ENCODE data around the gene TMEM39B. TPM values are rescaled to one million over a fixed set of nuclear protein-coding genes. Genes with fewer than 3 reads are reported as not detected.
A peak's percentile ranks its signal among the peaks of the same experiment; 100 is the strongest.

TMEM39B gene
- total and polyA plus RNA-seq, 2 of the 4 experiments (the other 2 are of a cell fraction) = 6.5 to 28.7 TPM

DNA sequence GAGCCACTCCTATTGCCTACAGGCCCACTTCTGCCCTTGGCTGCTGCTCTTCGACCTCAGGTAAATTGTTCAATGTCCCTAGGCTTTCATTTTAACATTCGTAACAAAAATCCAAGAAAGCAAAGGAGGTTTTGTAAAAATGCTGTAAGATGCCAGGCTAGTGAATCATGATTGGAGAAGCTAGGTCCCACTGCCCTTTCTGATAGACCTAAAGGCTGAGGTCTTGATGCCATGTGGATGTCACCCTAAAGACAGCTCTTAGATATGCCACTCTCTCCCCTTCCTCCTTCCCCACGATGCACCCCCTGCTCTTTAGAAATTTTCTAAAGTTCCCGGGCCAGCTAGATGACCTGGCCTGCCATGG lies 9.9 kb upstream of the TMEM39B start:
- DNase-seq (peak; percentile 23), ATAC-seq (ENCODE audit: low read depth) (peak; percentile 18)
- peak overlapping the region; percentile 60; the same call in 1 of the 2 replicates for H3K23ac ChIP-seq (ENCODE audit: low read depth, low read length)
- POLR2A ChIA-PET (ENCODE audit: unreplicated experiment) = interaction anchor here (0.6 to 1.0 kb wide), 3 partner anchors 9 to 161 kb away, joined by 3 to 6 read pairs (median 3); no protein-coding TSS in a partner anchor
- H2BK20ac ChIP-seq (ENCODE audit: low read depth, low read length) = peak overlapping the region; percentile 24; the same call in 1 of the 2 replicates
- WGBS, 2 experiments (ENCODE audit: extremely low coverage in 2 of 2, insufficient read length in 1 of 2) = no CpG with 5 or more reads among the region's 4 CpGs
- H3K9me3 ChIP-seq (ENCODE audit: control insufficient read depth, insufficient read depth, low read length) = no peaks in the 10 kb centered on the region
- peaks cover 6 to 55% of the 10 kb centered on the region in 2 experiments; a peak in 3 of 4 replicates for H3K79me1 ChIP-seq (ENCODE audit: low read depth in 1 of 2, low read length in 2 of 2)
- no peaks in the 10 kb centered on the region for H3K27me3 ChIP-seq (ENCODE audit: control insufficient read depth, insufficient read depth, low read length)
- H3K4ac ChIP-seq (ENCODE audit: low read depth, low read length) = peak overlapping the region; percentile 86
- H4K91ac ChIP-seq (ENCODE audit: insufficient read depth, low read depth, low read length) = peak overlapping the region; percentile 30
- H2BK120ac ChIP-seq (ENCODE audit: low read depth, low read length) = peak overlapping the region; percentile 39
- H4K20me1 ChIP-seq (ENCODE audit: insufficient read depth, low read length) = peaks cover 30% of the 10 kb centered on the region
- CTCF ChIA-PET = interaction anchor here (0.6 to 1.7 kb wide), 7 partner anchors 9 to 128 kb away, joined by 3 to 8 read pairs (median 5); partner anchors contain the start of genes KHDRBS1 and TMEM39B
- peaks cover 14% of the 10 kb centered on the region for H3K4me1 ChIP-seq (ENCODE audit: control insufficient read depth, insufficient read depth, low read length)
- in situ Hi-C loops (cut with MboI; ENCODE audit: low sequenced_read_pairs) (no loop called here), dilution Hi-C loops (cut with HindIII; ENCODE audit: low sequenced_read_pairs, unreplicated experiment) (no loop called here), intact Hi-C loops (cut with micrococcal nuclease) (loop anchor here (1.0 to 10.0 kb wide), 6 partner anchors 15 to 301 kb away; no protein-coding TSS in a partner anchor)
- peak overlapping the region; percentile 60 for H3K27ac ChIP-seq (ENCODE audit: insufficient read depth, low read length)
- BruUV-seq (replicated peaks) = no TSS peak
- H3K4me2 ChIP-seq (ENCODE audit: low read depth, low read length) = peak overlapping the region; percentile 39
- H2BK15ac ChIP-seq (ENCODE audit: low read depth, low read length) = peak overlapping the region; percentile 51; the same call in 1 of the 3 replicates
- peak overlapping the region; percentile 98 for H2AK9ac ChIP-seq (replicated peaks; ENCODE audit: low read depth, low read length, poor library complexity)
- no peak for TF ChIP-seq BHLHE40 (IDR thresholded peaks at IDR 0.05; ENCODE audit: low read depth, low read length)
- TF ChIP-seq, protein P1, sequence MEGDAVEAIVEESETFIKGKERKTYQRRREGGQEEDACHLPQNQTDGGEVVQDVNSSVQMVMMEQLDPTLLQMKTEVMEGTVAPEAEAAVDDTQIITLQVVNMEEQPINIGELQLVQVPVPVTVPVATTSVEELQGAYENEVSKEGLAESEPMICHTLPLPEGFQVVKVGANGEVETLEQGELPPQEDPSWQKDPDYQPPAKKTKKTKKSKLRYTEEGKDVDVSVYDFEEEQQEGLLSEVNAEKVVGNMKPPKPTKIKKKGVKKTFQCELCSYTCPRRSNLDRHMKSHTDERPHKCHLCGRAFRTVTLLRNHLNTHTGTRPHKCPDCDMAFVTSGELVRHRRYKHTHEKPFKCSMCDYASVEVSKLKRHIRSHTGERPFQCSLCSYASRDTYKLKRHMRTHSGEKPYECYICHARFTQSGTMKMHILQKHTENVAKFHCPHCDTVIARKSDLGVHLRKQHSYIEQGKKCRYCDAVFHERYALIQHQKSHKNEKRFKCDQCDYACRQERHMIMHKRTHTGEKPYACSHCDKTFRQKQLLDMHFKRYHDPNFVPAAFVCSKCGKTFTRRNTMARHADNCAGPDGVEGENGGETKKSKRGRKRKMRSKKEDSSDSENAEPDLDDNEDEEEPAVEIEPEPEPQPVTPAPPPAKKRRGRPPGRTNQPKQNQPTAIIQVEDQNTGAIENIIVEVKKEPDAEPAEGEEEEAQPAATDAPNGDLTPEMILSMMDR (conservative IDR thresholded peaks at IDR 0.05; ENCODE audit: low read depth, low read length) = no peak
- no peak for TF ChIP-seq CEBPB (IDR thresholded peaks at IDR 0.05; ENCODE audit: low read depth, low read length)
- no peak for TF ChIP-seq MAZ (IDR thresholded peaks at IDR 0.05; ENCODE audit: borderline replicate concordance, low read depth, low read length)
- TF ChIP-seq CHD1 (IDR thresholded peaks at IDR 0.05; ENCODE audit: low read depth, low read length) = no peak
- peak overlapping the region; percentile 1; the same call in 1 of the 2 replicates for H4K5ac ChIP-seq (ENCODE audit: low read depth, low read length)
- peaks cover 17% of the 10 kb centered on the region for H3K9me1 ChIP-seq (ENCODE audit: insufficient read depth, low read length)
- peak overlapping the region; percentile 69 for H3K14ac ChIP-seq (replicated peaks; ENCODE audit: low read depth, low read length)
- H4K8ac ChIP-seq (ENCODE audit: low read depth in 2 of 2, low read length in 2 of 2) = peak overlapping the region in 1 of 2 experiments; percentile 72; a peak in 2 of 4 replicates
- H2BK5ac ChIP-seq (ENCODE audit: low read depth, low read length, poor library complexity, severe bottlenecking) = peak overlapping the region; percentile 81
- H3K18ac ChIP-seq (ENCODE audit: low read depth, low read length) = 0 out of 2 replicates have a peak overlapping the region, but pooled peaks have one; percentile 40
- no peak overlapping the region for H2AFZ ChIP-seq (replicated peaks; ENCODE audit: low read length, poor library complexity)
- H3K56ac ChIP-seq (ENCODE audit: extremely low read depth, insufficient read depth, low read length) = peak overlapping the region; percentile 36; the same call in 1 of the 2 replicates
- peak overlapping the region; percentile 96 for H2AK5ac ChIP-seq (ENCODE audit: low read depth, low read length)
- H3K36me3 ChIP-seq (ENCODE audit: control insufficient read depth, insufficient read depth, low read length) = peaks cover 38% of the 10 kb centered on the region
- H3K9ac ChIP-seq (ENCODE audit: low read depth, low read length) = peak overlapping the region; percentile 22
- no peak overlapping the region for H3K4me3 ChIP-seq (ENCODE audit: insufficient read depth, low read depth, low read length)

Data from IMR-90 (cell line).